Pancreas (tissue), 10 donors: Measurements from ENCODE around the gene TEX48. TPM values are rescaled to one million over a fixed set of nuclear protein-coding genes. Genes with fewer than 3 reads are reported as not detected.

Source experiments
- ATAC-seq, 4 donors: fragments of 200-7000 bp; cut with Tn5 transposase; one replicate each; pipeline versions ENCODE4 v1.8.0 to v1.9.1; 2020; ENCODE audit warnings: mild to moderate bottlenecking in 4 of 4, moderate library complexity in 4 of 4
- DNase-seq, 6 donors: peaks; one replicate each; pipeline ENCODE4 v3.0.0-alpha.2; 2020
- FAIRE-seq: peaks from 2 replicates; lab custom pipeline; 2012; peaks lifted over from hg19 to GRCh38; lab: Jason Lieb, UNC
- H3K27ac ChIP-seq, 4 donors: fragments of 200-600 bp; sonication (generic); 1 replicate in 3 of 4; 2 replicates in 1 of 4; pipeline versions ENCODE4 v1.5.0 to v1.8.0; 2020
- H3K27me3 ChIP-seq, 4 donors: fragments of 200-600 bp; one replicate each; pipeline ENCODE4 v1.8.0; 2021
- H3K36me3 ChIP-seq, 3 donors: fragments of 200-600 bp; sonication (generic) in 1 of 3; one replicate each; pipeline versions ENCODE4 v1.5.0 to v1.8.0; 2020 to 2021
- H3K4me1 ChIP-seq, 3 donors: fragments of 200-600 bp; one replicate each; pipeline ENCODE4 v1.8.0; 2021
- H3K4me3 ChIP-seq, 4 donors: fragments of 200-600 bp; sonication (generic) in 2 of 4; one replicate each; pipeline versions ENCODE4 v1.5.0 to v1.8.0; 2020 to 2021
- H3K9me3 ChIP-seq, 4 donors: fragments of 200-600 bp; one replicate each; pipeline ENCODE4 v1.8.0; 2021
- WGBS, 2 donors: extraction: QIAGEN DNeasy Blood & Tissue Kit; methylation state at CpG; one replicate each; pipeline ENCODE4 v1.1.7; 2013; 5-methylcytosine and 5-hydroxymethylcytosine counted together
- intact Hi-C, 3 donors: fragments of 100-400 bp; cut with DNase I; formaldehyde crosslinking; loops; one replicate each; pipeline versions ENCODE4 v1.11.1 to v1.14.2; 2022
- polyA plus RNA-seq, 2 donors: library from polyadenylated mRNA; stranded (reverse); fragments of 200-250 nt; gene quantifications; one replicate each; pipeline ENCODE4 v1.2.3, GENCODE V29; 2013
- total RNA-seq, 6 donors: library from RNA; stranded (reverse); fragmentation: NEBNext Ultra II Directional in 4 of 6; extraction: Animal tissue kit (Norgen Biotek cat#: 25700) in 4 of 6; gene quantifications; one replicate each; pipeline versions ENCODE4 v1.2.1 to v1.2.4, GENCODE V29; 2021 to 2023
- TF ChIP-seq, protein P1 (sequence below), 4 donors: fragments of 200-600 bp; sonication (generic) in 3 of 4; IDR thresholded peaks; one replicate each; pipeline versions ENCODE4 v1.5.0 to v1.8.0; 2021; ENCODE audit warnings: antibody characterized with exemption in 4 of 4
- donor health status: healthy with polysubstance abuse.
- donor health status: DM: no; HTN: no; CAD: no; lungs with moderate emphysema.
- donor health status: DM: no; HTN: no; CAD: no.
- donor health status: control.
- donor health status: control.
- donor health status: Bipolar disorder and iron deficiency.
- donor health status: DM: yes; HTN: yes; CAD: no.
- donor health status: DM: no; HTN: no; CAD: no.
- donor health status: DM: no; HTN: no; CAD: no.
- donor health status: DM: yes; HTN: yes; CAD: no.

Gene TEX48
- total and polyA plus RNA-seq, 8 donors, result not detected

DNA sequence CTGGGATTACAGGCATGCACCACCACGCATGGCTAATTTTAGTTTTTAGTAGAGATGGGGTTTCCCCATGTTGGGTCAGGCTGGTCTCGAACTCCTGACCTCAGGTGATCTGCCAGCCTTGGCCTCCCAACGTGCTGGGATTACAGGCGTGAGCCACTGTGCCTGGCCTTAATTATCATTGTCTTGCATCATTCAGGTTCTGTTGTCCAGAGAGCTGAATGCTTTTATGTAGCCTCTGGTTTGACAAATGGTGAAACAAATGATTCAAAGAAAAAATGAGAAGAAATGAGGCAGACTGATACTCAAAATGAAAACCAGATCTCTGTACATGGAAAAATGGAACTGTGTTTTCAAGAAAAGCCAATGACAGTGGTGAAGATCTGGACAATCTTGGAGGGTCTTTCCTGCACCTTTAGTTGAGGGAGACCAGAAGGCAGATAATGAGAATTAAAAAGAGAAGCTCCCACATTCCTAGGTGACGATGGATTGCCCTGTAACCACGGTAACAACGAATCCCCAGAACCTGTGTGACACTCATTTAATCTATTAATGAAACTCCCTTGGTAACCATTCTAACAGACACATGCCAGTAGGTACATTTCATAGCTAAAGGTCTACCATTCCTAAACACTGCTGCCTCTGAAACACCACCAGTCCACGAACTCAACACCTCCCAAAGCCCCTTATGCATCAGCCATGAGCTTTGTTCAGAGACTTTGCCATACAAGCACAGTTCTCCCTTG is 1.6 kb downstream of the TEX48 start:
- H3K27ac ChIP-seq, result no peak overlapping the region
- peaks cover 0 to 3% (median 0%) of the 10 kb centered on the region in 3 donors for H3K4me1 ChIP-seq
- TF ChIP-seq, protein P1, sequence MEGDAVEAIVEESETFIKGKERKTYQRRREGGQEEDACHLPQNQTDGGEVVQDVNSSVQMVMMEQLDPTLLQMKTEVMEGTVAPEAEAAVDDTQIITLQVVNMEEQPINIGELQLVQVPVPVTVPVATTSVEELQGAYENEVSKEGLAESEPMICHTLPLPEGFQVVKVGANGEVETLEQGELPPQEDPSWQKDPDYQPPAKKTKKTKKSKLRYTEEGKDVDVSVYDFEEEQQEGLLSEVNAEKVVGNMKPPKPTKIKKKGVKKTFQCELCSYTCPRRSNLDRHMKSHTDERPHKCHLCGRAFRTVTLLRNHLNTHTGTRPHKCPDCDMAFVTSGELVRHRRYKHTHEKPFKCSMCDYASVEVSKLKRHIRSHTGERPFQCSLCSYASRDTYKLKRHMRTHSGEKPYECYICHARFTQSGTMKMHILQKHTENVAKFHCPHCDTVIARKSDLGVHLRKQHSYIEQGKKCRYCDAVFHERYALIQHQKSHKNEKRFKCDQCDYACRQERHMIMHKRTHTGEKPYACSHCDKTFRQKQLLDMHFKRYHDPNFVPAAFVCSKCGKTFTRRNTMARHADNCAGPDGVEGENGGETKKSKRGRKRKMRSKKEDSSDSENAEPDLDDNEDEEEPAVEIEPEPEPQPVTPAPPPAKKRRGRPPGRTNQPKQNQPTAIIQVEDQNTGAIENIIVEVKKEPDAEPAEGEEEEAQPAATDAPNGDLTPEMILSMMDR (IDR thresholded peaks at IDR 0.05), result no peak
- H3K9me3 ChIP-seq, result no peaks in the 10 kb centered on the region
- no peak for FAIRE-seq
- no peaks in the 10 kb centered on the region for H3K27me3 ChIP-seq
- intact Hi-C loops, result no loop called here
- H3K36me3 ChIP-seq, result no peaks in the 10 kb centered on the region
- no peak for DNase-seq
- H3K4me3 ChIP-seq, result no peak overlapping the region
- ATAC-seq, result no peak
- 59 to 66% methylated on average over 8 of the region's 8 CpGs for WGBS, 2 donors

DNA sequence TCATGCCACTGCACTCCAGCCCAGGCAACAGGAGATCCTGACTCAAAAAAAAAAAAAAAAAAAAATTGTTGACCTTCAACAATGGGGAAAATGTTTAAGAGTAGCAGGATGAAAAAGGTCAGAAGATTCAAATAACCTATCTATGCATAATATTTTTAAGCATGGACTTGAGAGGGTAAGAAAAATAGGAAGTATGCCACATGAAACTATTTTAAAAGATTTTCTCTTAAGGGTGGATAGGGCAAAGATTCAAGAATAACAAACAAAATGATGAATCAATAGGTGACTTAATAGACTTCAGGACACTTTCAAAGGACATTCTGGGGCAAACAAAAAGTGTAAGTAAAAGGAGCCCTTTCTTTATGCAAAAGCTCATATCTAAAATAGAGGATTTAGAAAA is 3.2 kb downstream of the TEX48 start:
- no peak for FAIRE-seq
- no peaks in the 10 kb centered on the region for H3K9me3 ChIP-seq
- peaks cover 0 to 3% (median 0%) of the 10 kb centered on the region in 3 donors for H3K4me1 ChIP-seq
- no peaks in the 10 kb centered on the region for H3K36me3 ChIP-seq
- H3K27ac ChIP-seq, result no peak overlapping the region
- no peak overlapping the region for H3K4me3 ChIP-seq
- no peak for DNase-seq
- no peaks in the 10 kb centered on the region for H3K27me3 ChIP-seq
- no peak for ATAC-seq
- TF ChIP-seq, protein P1 (IDR thresholded peaks at IDR 0.05), result no peak
- intact Hi-C loops, result no loop called here

DNA sequence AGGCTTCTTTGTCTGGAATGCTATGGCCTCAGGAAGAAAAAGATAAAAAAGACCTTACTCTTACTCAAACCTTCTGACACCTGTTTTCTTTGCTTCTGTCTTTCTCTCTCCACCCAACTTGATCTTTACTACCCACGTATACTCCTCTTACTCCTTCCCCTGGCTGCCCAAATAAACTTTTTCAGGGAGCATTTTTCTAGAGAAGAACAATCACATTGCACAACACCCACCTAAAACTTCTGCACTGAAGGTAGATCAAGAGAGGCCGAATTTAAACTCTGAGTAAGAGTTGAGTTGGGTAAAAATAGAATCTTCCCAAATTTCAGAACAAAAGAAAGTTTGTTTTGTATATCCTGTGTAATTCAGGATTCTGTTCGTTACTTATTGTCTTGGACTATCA is 3.9 kb downstream of the TEX48 start:
- FAIRE-seq (no peak), DNase-seq (no peak), ATAC-seq (no peak)
- Histone ChIP-seq H3K4me3 (no peak overlapping the region), H3K4me1 (peaks cover 0 to 3% (median 0%) of the 10 kb centered on the region in 3 donors), H3K36me3 (no peaks in the 10 kb centered on the region), H3K27ac (no peak overlapping the region), H3K9me3 (no peaks in the 10 kb centered on the region), H3K27me3 (no peaks in the 10 kb centered on the region)
- WGBS, 2 donors, result 82 to 89% methylated on average over 3 of the region's 3 CpGs
- intact Hi-C loops, result no loop called here
- TF ChIP-seq, protein P1 (IDR thresholded peaks at IDR 0.05), result no peak

DNA sequence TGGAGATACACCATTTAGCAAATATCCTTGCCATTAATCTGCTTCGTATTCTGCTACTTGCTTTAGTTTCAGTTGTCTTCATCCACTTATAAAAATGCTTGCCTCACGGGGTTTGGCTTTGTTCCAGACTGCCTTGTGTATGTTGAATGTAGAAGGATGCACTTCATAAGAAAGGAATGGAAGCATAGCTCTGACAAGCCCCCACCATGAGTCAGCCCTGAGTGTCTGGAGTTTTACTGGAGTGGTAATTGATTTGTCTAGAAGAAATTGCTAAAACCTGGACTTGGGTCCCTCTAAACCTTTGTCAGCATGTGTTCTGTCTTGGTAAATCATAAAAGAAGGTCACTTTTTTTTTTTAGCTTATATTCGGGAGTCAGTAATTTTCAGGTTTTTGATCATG is 4.6 kb downstream of the TEX48 start:
- FAIRE-seq (no peak), ATAC-seq (peak in 1 of 4 donors; percentile 48), DNase-seq (no peak)
- H3K27ac ChIP-seq, result no peak overlapping the region
- intact Hi-C loops, result no loop called here
- TF ChIP-seq, protein P1 (IDR thresholded peaks at IDR 0.05), result no peak
- 41 to 49% methylated on average over 3 of the region's 3 CpGs for WGBS, 2 donors
- no peaks in the 10 kb centered on the region for H3K27me3 ChIP-seq
- H3K4me3 ChIP-seq, result no peak overlapping the region
- no peaks in the 10 kb centered on the region for H3K9me3 ChIP-seq
- H3K36me3 ChIP-seq, result no peaks in the 10 kb centered on the region
- peaks cover 0 to 3% (median 0%) of the 10 kb centered on the region in 3 donors for H3K4me1 ChIP-seq

DNA sequence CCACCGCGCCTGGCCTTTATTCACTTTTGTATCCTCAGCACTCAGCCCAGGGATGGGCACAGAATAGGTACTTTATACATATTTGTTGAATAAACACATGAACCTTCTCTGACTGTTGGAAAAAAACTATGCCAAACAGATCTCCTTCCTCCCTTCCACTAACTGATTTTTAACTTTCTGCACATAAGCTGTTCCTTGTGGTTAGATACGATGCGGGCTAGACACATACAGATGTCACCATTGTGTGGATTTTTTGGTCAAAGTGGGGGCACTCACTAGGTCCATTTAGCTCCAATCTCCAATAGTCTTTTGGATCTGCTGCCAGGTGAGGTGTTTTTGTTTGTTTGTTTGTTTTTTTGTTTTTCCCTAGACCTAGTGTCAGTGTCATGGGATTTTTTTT is 5.1 kb downstream of the TEX48 start:
- Histone ChIP-seq H3K9me3 (no peaks in the 10 kb centered on the region), H3K27ac (no peak overlapping the region), H3K4me1 (peaks cover 0 to 6% (median 2%) of the 10 kb centered on the region in 3 donors), H3K36me3 (no peaks in the 10 kb centered on the region), H3K4me3 (no peak overlapping the region), H3K27me3 (no peaks in the 10 kb centered on the region)
- DNase-seq (no peak), ATAC-seq (no peak), FAIRE-seq (no peak)
- 93 to 95% methylated on average over 4 of the region's 4 CpGs for WGBS, 2 donors
- TF ChIP-seq, protein P1 (IDR thresholded peaks at IDR 0.05), result no peak
- intact Hi-C loops, result no loop called here
